ENCODE data around the gene PIGR. TPM values are rescaled to one million over a fixed set of nuclear protein-coding genes. Genes with fewer than 3 reads are reported as not detected.

The PIGR gene
- total and polyA plus RNA-seq, 2 donors (not counting 3 experiments of a cell fraction or from before 2014, with no cell fraction given): not detected

DNA sequence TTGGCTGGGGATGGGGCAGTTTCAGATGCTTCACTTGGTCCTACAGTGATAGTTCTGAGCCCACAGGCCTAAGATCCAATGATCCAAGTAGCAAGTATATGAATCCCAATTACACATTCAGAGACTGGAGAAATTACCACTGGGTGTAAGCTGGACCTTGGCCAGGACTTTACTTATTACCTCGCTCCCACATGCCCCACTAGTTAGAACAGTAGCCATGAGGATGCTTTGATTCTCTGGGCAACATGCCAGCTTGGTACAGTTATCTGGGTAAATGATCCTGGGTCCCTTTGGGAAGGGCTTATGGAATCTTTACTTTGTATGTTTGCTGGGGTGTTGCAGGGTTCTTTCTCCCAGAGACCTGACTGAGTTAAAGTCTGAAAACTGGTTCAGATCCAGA lies 29.0 kb upstream of the PIGR start:
- H3K27ac ChIP-seq (ENCODE audit: insufficient read depth, low read depth, low read length): no peak overlapping the region
- FAIRE-seq: no peak

DNA sequence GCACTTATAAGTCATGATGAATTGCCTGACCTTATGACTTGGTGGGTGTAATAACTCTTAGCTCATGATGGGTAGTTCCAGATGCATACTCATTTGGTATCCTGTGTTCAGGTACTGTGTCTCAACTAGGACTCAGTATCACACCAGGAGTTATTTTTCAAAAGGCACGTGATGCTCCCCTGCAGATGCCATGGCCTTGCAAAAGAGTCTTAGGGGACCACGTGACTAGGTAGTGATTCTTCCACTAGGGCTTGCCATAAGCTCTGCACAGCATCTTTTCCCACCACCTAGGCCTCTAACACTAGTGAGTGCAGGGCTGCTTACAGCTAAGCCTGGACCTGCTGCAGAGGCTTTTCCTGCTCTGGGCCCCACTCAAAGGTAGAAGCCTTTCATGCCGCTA lies 27.9 kb upstream of the PIGR start:
- no peaks in the 10 kb centered on the region for H3K4me1 ChIP-seq (ENCODE audit: control insufficient read depth, extremely low read depth, insufficient read depth, low read length)
- no peak overlapping the region for H2AFZ ChIP-seq (ENCODE audit: low read depth, low read length)
- no peaks in the 10 kb centered on the region for H3K9me3 ChIP-seq (replicated peaks; ENCODE audit: control insufficient read depth, insufficient read depth, low read length)
- DNase-seq (ENCODE audit: low read depth, low spot score): no peak
- no peak overlapping the region for H3K9ac ChIP-seq (replicated peaks; ENCODE audit: extremely low read depth, insufficient read depth, low read length)
- H3K36me3 ChIP-seq (ENCODE audit: control insufficient read depth in 2 of 2, extremely low read depth in 1 of 2, insufficient read depth in 2 of 2, low read length in 2 of 2): no peaks in the 10 kb centered on the region
- CTCF ChIA-PET: interaction anchor here (3.2 kb wide), 1 partner anchor 8 kb away, joined by 13 read pairs; no protein-coding TSS in a partner anchor
- H3K4me3 ChIP-seq (replicated peaks in 1 of 3; ENCODE audit: insufficient read depth in 1 of 3, low read depth in 1 of 3, low read length in 3 of 3): no peak overlapping the region
- H3K79me2 ChIP-seq (ENCODE audit: control insufficient read depth, insufficient read depth, low read length): no peaks in the 10 kb centered on the region
- dilution Hi-C loops (cut with MboI; ENCODE audit: extremely low pct_ligation_motif_present, low sequenced_read_pairs) (no loop called here), intact Hi-C loops (cut with micrococcal nuclease) (no loop called here)
- POLR2A ChIA-PET: no interaction called here
- no peak overlapping the region for H3K27ac ChIP-seq (ENCODE audit: insufficient read depth, low read depth, low read length)
- H3K27me3 ChIP-seq (ENCODE audit: control insufficient read depth in 2 of 2, insufficient read depth in 2 of 2, low read length in 2 of 2): peaks cover 3 to 12% of the 10 kb centered on the region in 2 experiments
- no peak overlapping the region for H3K4me2 ChIP-seq (ENCODE audit: insufficient read depth, low read length)
- BruUV-seq (replicated peaks): no TSS peak
- no peaks in the 10 kb centered on the region for H4K20me1 ChIP-seq (replicated peaks; ENCODE audit: control insufficient read depth, extremely low read depth, insufficient read depth, low read length)
- H3K9me1 ChIP-seq (replicated peaks; ENCODE audit: control insufficient read depth, extremely low read depth, insufficient read depth, low read length): no peaks in the 10 kb centered on the region
- no peak for FAIRE-seq
- TF ChIP-seq, protein P1, sequence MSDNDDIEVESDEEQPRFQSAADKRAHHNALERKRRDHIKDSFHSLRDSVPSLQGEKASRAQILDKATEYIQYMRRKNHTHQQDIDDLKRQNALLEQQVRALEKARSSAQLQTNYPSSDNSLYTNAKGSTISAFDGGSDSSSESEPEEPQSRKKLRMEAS (IDR thresholded peaks at IDR 0.05; ENCODE audit: insufficient read depth, insufficient read length): no peak
- TF ChIP-seq POLR2AphosphoS5 (IDR thresholded peaks at IDR 0.05; ENCODE audit: insufficient read depth, low read depth, low read length) (no peak), EZH2 (IDR thresholded peaks at IDR 0.05; ENCODE audit: borderline replicate concordance, low read depth, low read length, severe bottlenecking) (no peak), POLR2A (IDR thresholded peaks at IDR 0.05; ENCODE audit: low read depth, low read length) (no peak), MYC (IDR thresholded peaks at IDR 0.05; ENCODE audit: low read depth, low read length) (no peak), JUN (IDR thresholded peaks at IDR 0.05; ENCODE audit: borderline replicate concordance, insufficient read depth, insufficient read length, low read depth) (no peak)
- TF ChIP-seq, protein P2, sequence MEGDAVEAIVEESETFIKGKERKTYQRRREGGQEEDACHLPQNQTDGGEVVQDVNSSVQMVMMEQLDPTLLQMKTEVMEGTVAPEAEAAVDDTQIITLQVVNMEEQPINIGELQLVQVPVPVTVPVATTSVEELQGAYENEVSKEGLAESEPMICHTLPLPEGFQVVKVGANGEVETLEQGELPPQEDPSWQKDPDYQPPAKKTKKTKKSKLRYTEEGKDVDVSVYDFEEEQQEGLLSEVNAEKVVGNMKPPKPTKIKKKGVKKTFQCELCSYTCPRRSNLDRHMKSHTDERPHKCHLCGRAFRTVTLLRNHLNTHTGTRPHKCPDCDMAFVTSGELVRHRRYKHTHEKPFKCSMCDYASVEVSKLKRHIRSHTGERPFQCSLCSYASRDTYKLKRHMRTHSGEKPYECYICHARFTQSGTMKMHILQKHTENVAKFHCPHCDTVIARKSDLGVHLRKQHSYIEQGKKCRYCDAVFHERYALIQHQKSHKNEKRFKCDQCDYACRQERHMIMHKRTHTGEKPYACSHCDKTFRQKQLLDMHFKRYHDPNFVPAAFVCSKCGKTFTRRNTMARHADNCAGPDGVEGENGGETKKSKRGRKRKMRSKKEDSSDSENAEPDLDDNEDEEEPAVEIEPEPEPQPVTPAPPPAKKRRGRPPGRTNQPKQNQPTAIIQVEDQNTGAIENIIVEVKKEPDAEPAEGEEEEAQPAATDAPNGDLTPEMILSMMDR (IDR thresholded peaks at IDR 0.05; ENCODE audit: extremely low read depth in 1 of 2, insufficient read depth in 1 of 2, low read depth in 1 of 2, low read length in 2 of 2): no peak

More for the DNA sequence above, 29.0 kb upstream of the PIGR start:
- dilution Hi-C loops (cut with MboI; ENCODE audit: extremely low pct_ligation_motif_present, low sequenced_read_pairs) (no loop called here), intact Hi-C loops (cut with micrococcal nuclease) (no loop called here)
- H3K9me3 ChIP-seq (replicated peaks; ENCODE audit: control insufficient read depth, insufficient read depth, low read length): no peaks in the 10 kb centered on the region
- CTCF ChIA-PET: no interaction called here
- H3K79me2 ChIP-seq (ENCODE audit: control insufficient read depth, insufficient read depth, low read length): no peaks in the 10 kb centered on the region
- no peaks in the 10 kb centered on the region for H4K20me1 ChIP-seq (replicated peaks; ENCODE audit: control insufficient read depth, extremely low read depth, insufficient read depth, low read length)
- no peak for DNase-seq (ENCODE audit: low read depth, low spot score)
- H2AFZ ChIP-seq (ENCODE audit: low read depth, low read length): no peak overlapping the region
- H3K4me2 ChIP-seq (ENCODE audit: insufficient read depth, low read length): no peak overlapping the region
- H3K27me3 ChIP-seq (ENCODE audit: control insufficient read depth in 2 of 2, insufficient read depth in 2 of 2, low read length in 2 of 2): peaks cover 4 to 12% of the 10 kb centered on the region in 2 experiments
- TF ChIP-seq JUN (IDR thresholded peaks at IDR 0.05; ENCODE audit: borderline replicate concordance, insufficient read depth, insufficient read length, low read depth) (no peak), MYC (IDR thresholded peaks at IDR 0.05; ENCODE audit: low read depth, low read length) (no peak), EZH2 (IDR thresholded peaks at IDR 0.05; ENCODE audit: borderline replicate concordance, low read depth, low read length, severe bottlenecking) (no peak), FOS (IDR thresholded peaks at IDR 0.05; ENCODE audit: borderline replicate concordance, insufficient read depth, low read length) (no peak)
- H3K4me3 ChIP-seq (replicated peaks in 1 of 3; ENCODE audit: insufficient read depth in 1 of 3, low read depth in 1 of 3, low read length in 3 of 3): no peak overlapping the region
- POLR2A ChIA-PET: no interaction called here
- no peaks in the 10 kb centered on the region for H3K4me1 ChIP-seq (ENCODE audit: control insufficient read depth, extremely low read depth, insufficient read depth, low read length)
- no peak overlapping the region for H3K9ac ChIP-seq (replicated peaks; ENCODE audit: extremely low read depth, insufficient read depth, low read length)
- no peaks in the 10 kb centered on the region for H3K36me3 ChIP-seq (ENCODE audit: control insufficient read depth in 2 of 2, extremely low read depth in 1 of 2, insufficient read depth in 2 of 2, low read length in 2 of 2)
- no TSS peak for BruUV-seq (replicated peaks)
- no peaks in the 10 kb centered on the region for H3K9me1 ChIP-seq (replicated peaks; ENCODE audit: control insufficient read depth, extremely low read depth, insufficient read depth, low read length)

Measured in endothelial cell of umbilical vein (primary cell).